HG02610 (cell line): ENCODE results near the gene HHIP.

ENCODE experiments used
- ATAC-seq: cut with Tn5 transposase; IDR thresholded peaks from one replicate; pipeline ENCODE4 v1.9.1; 2021; ENCODE audit warnings: mild to moderate bottlenecking, moderate library complexity; ENCODE audit not compliant: unreplicated experiment

The HHIP gene

DNA sequence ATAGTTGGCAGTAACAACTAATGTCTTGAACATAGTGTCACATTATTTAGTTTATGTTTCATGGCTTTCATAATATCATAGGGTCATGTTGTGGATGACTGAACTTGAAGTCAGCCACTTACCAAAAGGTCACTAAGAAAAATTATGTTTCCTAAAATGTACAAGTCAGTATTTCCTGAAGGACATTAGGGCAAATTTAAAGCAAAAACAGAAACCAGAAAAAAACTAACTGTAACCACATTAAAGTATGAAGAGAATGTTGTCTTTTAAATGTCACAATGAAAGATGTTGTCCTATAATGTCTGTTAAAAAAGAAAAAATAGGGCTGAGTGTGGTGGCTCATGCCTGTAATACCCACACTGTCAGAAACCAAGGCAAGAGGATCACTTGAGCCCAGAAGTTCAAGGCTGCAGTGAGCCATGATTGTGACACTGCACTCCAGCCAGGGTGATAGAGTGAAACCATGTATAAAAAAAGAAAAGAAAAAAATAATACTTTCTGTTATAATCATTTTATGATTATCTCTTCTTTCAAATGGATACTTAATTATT is 55.8 kb downstream of the HHIP start:
- no peak for ATAC-seq

DNA sequence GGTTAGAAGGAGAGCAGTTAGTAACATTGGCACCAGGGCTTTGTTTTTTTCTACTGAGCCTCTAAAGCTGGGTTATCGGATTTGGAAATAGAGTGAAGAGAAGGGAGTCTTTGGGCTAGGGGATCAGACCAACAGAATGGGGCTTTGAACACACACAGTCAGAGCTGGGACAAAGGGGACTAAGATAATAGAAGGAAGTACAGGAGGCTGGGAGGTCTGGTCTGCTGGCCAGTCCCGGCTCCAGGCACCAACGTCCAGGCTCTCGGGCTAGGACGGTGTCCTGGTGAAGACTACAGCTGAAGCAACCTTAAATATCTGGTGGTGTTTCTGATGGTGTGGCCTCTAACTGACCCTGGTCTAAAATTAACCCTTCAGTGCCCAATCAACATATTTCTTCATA is 57.5 kb downstream of the HHIP start:
- ATAC-seq = no peak

DNA sequence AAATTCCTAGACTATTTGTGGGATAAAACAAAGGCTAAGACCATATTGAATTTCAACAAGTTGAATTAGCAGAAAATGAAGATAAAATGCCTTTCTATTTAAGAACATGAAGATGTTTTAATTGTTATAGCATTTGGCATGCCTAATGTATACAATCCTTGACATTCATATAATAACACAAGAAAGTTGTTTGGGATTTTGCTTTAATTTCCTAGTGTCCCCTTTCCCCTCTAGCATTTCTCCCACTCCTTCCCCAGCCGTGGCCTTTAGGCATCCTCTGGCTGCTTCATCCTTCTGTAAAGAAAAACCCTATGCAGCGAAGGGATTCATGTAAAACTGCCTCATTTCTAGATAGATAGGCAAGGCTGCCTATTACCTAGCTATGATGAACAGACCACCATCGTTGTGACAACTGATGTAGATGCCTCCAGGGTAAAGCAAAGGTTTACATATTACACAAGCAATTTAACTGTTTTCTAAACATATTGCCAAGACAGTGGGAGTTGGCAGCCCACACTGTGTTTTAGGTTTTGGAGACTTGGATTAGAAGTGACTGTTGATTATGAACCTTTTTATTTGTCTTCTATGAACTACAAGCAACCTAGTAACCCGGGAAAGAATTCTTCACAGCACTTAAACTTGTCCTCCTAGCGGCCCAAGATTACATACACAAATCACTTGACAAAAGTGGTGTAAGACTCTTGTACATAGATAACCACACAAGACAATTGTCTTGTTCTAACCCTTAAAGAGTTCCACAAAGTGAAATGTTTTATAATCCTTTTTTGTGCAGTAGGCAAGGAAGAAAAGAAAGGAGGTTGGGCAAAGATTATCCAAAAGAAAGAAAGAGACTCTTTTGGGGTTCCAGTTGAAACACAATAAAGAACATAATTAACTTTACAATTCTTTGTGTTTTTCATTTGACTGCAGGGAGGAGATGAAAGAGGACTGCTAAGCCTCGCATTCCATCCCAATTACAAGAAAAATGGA is 59.9 kb downstream of the HHIP start:
- no peak for ATAC-seq

DNA sequence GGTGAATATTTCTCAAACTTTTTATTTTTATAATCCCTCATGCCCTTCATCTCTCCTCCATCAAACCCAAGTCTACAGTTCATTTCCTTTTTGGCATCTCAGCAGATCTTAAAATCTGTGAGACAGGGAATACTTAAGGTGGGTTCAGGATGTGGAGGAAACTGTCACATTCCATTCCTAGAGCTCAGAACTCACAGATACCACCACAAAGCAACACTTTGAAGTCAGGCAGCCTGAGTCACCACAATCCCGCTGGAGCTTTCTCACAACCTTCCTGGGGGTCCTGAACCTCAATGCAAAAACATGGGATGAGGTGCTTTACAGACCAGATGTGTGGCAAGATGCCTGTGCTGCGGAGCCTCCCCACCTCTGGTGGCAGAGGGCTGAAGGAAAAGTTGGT is 63.2 kb downstream of the HHIP start:
- ATAC-seq = no peak

DNA sequence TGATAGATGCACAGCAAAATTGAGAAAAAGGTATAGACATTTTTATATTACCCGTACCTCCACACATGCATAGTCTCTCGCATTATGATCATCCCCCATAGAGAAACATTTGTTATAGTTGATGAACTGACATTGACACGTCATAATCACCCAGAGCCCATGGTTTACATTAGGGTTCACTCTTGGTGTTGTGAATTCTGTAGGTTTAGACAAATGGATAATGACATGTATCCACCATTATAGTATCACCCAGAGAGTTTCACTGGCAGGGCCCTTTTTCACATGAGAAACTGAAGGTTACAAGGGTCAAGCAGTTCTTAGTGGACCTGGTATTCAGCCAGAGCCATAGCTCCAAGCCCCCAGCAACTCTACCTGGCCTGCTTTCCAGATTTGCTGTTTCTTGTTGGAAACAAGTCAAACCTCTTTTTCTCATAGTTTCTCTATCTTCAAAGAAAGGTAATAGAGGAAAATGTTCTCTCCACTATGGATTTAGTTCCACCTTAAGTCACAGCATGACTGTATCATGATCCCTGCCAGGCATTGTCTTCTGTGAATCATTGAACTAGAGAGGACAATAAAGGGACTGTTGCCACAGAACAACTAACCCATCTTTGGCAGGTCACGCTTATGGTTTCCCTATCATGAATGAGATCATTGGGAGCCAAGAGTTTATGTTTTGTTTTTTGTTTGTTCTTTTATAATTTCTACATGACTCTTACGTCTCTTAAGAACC is 64.0 kb downstream of the HHIP start:
- no peak for ATAC-seq

DNA sequence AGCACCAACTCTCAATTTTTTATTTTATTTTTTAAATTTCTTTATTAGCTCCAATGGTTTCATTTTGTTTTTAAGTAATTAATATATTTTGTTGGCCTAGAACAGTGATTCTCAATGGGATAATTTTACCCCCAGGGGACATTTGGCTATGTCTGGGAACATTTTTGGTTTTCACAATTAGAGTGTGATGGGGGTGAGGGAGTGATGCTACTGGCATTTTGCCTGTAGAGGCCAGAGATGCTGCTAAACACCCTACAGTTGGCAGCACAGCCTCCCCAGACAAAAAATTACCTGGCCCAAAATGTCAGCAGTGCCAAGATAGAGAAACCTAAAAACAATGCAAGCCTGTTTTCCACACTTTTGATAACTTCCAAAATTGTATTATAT is 64.6 kb downstream of the HHIP start:
- ATAC-seq = no peak

DNA sequence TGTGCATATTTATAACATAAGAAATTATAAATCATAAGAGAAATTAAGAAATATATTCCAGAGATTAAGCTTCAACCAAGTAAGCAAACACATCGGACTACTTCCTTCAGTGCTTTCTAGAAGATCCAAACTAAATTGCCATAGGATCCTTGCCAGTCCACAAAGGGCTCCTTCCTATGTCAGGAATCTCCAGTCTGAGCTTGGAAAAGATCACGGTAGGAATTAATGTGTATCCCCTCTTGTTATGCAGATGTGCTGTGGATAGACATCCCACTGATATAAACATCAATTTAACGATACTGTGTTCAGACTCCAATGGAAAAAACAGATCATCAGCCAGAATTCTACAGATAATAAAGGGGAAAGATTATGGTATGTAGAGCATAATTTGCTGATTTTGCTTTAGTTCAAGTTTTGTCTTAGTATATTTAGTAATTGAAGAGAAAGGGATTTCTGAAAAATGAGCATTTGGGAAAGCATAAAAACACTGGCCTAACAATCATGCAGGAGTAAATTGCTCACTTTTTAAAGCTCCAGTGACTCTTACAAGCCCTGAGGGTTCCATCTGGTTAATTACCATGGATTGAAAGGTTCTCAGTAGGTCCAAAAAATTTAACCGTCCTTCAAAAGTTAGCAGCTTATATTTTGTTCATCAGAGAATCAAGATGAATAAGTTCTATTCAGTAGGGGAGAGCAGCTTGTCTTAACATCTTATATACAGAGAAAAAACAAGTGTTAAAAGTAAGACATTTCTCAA is 65.9 kb downstream of the HHIP start:
- no peak for ATAC-seq

DNA sequence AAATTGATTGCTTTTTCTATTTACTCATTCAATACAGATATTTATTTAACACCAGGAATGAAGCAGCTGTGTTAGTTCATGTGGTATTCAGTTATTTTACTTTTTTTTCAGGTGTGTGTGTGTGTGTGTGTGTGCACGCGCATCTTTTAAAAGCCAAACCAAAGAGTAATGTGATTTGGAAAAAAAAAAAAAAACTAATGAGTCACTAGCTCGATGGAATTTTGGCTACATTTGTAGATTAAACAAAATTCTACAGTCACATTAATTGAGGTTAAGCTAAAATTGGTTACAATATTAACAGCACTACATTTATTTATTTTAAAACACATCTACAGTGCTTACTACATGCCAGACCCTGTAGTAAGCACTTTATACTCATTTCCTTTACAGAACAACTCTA is 66.8 kb downstream of the HHIP start:
- ATAC-seq = no peak

DNA sequence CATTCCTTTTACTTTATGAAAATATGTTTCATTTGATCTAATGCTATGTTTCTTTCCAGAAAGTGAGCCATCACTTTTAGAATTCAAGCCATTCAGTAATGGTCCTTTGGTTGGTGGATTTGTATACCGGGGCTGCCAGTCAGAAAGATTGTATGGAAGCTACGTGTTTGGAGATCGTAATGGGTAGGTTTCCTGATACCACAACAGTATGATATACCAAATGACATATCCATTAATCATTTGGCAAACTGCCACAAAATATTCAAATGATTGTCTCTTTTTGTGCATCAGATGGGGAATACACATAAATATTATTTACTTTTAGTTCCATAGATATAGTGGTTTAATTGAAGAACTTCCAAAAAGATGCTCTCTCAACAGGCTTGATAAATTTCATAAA is 68.2 kb downstream of the HHIP start:
- ATAC-seq = no peak

DNA sequence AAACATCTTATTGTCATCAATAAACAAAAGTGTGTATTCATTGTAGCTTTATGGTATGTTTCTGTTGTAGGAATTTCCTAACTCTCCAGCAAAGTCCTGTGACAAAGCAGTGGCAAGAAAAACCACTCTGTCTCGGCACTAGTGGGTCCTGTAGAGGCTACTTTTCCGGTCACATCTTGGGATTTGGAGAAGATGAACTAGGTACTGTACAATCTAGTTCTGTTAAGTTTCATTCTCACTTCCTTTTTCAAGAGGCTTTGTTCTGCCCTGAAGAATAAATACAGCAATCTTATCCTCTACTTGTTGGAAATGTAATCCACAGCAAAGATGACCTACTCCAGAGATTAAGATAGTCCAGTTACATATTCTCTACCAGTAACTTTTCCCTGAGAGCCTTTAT is 69.3 kb downstream of the HHIP start:
- no peak for ATAC-seq

DNA sequence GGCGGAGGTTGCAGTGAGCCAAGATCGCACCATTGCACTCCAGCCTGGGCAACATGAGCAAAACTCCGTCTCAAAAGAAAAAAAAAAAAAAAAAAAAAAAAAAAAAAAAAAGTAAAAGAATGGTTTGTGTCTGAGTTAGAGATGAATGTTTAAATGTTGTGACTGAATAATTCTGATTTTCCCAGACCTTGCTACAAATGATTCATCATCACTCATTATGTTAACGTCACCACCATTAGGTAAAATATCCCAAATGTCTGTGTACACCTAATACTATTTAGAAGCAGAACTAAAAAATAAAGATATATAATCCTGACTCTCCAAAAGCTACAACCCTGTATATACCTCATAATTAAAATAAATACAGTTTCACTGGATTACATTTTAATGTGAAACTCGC is 70.8 kb downstream of the HHIP start:
- ATAC-seq = no peak

DNA sequence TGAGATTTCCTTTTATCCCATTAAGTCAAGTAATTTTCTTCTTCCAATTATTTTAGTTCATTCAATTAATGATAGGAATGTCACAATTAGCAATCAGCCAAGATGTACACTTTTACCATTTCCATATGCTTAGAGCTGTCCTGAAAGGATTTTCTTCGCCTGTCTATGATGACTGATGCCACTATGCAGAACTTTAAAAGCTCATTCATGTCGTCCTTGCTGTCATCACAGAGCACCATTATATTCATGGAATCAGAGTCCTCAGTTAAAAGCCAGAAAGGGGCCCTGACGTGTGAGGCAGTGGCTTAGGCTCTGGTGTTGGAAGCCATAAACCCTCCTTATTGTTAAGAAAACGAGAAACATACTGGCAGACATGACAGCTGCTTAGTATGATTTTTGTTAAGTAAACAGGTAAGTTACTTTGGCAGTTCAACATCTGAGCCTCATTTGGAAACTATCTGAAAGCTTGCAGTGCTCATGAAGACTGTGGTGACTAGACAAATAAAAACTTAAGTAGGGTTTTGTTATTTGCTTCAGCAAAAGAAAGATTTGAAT is 73.1 kb downstream of the HHIP start:
- ATAC-seq = no peak

DNA sequence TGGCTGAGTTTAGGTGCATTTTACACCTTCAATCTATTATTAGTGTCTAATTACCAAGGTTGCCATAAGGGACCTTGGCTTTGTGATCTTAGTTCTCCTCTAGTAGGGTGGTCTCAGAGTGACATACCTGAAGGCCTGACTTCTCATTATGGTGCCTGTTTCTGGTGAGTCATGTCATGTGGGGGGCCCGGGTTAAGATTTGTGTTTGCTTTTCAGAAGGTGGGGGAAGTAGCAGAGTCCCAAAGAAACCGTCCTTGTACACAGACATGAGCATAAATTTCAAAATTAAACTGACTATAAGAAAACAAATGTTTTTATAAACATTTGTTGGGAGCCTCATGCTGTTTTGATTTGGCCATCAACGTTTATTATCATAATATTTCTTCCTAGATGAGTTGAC is 74.5 kb downstream of the HHIP start:
- ATAC-seq = no peak

DNA sequence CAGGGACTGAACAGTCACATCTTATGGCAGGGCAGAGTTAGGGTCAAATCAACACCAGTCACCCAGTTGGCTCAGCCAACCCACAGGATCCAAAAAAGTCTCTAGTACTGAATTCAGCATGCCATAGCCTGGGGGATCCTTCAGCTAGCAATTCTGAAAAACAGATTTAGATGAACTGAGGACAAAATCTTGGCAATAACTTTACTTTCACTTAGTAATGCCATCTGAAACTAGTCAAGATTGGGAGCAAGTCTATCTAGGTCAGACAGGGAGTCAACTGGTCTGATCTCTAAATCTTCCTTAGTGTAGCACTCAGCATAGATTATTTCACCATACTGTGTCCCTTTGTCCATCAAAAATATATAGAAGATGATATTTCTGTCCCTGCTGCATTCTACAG is 76.0 kb downstream of the HHIP start:
- no peak for ATAC-seq

DNA sequence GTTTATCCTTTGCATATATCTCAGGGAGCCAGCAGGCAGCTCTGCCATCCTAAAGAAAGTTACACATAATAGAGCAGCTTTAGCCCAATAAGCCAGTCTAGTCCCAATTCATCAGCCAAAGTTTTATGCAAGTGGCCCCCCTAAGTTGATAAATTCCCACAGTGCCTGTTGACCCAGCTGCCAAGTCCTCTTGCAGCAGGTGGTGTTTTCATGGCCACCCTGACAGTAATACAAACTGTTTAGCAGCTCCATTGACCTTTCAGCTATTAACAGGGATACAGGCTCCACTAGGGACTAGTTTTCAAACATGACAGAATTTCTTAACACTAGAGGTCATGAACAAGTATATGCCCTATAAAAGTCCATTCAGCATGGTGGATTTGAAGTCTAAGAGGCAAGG is 77.5 kb downstream of the HHIP start:
- ATAC-seq = no peak

DNA sequence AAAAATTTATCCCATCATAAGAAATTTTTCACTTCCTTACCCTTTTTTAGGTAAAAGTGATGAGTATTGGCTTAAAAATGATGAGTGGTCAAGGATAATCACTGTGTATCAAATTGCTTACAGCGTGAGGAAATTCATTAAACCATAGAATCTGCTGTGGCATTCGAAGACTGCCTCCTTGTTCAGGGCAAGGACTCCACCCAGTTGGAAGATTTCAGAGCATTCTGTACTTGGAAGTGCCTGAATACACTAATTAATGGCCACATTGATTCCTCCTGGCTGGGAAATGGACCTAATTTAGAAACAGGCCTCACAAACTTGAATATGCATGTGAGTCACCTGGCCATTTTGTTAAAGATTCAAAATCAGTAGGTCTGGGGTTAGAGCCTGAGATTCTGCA is 83.2 kb downstream of the HHIP start:
- no peak for ATAC-seq

DNA sequence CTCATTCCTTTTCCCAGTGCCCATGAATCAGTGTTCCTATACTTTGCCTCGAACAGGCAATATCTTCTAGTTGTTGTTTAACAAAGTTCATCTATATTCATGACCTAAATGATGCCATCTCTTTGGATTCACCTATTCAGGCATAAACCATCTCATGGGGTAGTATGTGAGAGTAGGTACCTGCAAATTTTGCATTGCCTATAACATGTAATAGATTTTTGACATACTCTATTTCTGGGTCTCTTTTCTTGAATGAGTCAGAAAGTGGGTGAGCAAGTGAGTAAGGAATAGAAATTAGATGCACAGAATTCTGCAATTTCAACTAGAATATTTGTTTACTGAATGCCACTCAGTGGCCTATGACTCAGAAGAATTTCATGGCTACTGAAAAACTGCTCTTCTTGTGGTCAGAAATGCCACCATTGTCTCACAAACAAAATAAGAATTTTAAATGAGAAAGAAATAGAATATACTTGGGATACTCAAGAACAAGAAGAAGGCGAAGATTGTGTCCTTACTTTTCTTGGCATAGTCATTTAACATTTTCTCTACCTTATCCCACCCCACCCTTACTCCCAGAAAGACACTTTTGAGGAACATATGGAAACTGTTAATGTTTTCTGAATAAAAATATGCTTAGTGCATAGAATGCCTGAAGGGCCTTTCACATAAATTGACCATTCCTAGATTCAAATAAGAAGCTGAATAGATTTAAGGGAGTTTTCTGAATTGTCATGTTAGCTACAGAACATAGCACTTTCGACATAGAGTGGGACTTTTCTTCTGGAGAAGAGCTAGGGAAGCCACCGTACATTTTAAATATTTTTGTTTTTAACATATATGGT is 86.8 kb downstream of the HHIP start:
- ATAC-seq = no peak

DNA sequence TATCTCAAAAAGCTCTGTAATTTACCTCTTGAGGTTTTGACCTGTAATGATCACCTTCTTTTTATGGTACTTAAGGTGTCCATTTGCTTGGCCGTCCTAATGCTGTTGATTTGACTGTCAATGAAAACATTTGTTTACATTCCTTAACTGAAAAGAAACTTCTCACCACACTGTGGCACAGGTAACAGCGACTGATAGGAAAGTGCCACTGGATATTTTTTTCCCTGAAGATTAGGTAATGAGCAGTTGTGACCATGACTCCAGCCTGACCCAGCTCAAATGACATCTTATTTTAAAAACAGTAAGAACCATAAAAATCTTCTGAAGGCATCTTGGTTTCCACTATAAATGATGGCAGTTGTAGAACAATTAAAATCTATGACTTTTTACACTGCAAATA is 87.6 kb downstream of the HHIP start:
- ATAC-seq = no peak

DNA sequence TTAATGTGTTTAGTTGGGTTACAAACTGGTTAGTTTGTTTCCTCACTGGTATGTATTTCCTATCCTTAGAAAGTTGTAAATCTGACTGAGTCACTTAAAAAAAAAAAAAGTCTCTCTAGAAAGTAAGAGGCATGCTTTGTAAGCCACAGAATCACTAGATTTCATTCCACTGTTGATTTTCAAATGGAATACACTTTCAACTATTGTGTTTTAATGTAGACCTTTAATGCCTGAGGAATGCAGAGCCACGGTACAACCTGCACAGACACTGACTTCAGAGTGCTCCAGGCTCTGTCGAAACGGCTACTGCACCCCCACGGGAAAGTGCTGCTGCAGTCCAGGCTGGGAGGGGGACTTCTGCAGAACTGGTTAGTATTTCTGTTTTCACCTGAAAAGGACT is 88.6 kb downstream of the HHIP start:
- no peak for ATAC-seq

DNA sequence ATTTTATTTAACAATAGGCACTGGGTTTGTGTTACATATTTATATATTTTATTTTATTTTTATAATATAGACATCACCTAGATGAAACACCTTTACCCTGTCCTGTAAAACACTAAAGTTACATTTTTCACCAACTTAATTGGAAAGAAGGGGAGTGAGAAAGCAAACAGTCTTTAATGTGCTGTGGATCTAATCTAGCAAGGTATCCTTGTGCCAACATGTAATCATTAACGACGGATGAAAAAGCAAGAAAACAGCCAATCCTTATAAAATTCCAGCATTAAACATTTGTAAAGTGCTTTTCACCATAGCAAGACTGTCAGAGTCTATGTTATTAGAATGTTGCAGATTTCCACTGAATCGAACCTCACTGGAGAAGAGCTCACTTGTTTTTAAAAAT is 92.7 kb downstream of the HHIP start:
- no peak for ATAC-seq
